ENCODE measurements around the gene RYR3. TPM values are rescaled to one million over a fixed set of nuclear protein-coding genes. Genes with fewer than 3 reads are reported as not detected.

The RYR3 gene
- total RNA-seq, 1 donor from 2014 or later: 0.32 TPM

DNA sequence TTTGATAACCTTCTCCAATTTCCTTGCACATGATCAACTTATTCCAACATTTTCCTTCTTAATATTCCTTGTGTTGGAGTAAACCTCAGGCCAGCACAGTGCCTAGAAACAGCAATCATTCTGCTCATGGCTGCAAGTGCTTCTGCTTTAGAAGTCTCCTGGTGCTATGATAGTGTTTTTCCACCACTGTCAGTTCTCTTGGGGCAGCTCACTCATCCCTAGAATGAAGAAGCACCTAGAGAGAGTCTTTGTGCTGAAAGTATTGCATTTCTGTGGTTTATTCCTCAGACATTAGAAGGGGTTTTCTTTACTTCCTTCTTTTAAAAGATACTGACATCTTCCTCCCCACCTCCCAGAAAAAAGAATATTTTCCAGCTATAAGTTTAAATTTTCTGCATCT is 183.5 kb downstream of the RYR3 start:
- no peak for ATAC-seq
- H3K4me3 ChIP-seq: no peak overlapping the region
- H3K9me3 ChIP-seq: no peaks in the 10 kb centered on the region
- TF ChIP-seq, protein P1, sequence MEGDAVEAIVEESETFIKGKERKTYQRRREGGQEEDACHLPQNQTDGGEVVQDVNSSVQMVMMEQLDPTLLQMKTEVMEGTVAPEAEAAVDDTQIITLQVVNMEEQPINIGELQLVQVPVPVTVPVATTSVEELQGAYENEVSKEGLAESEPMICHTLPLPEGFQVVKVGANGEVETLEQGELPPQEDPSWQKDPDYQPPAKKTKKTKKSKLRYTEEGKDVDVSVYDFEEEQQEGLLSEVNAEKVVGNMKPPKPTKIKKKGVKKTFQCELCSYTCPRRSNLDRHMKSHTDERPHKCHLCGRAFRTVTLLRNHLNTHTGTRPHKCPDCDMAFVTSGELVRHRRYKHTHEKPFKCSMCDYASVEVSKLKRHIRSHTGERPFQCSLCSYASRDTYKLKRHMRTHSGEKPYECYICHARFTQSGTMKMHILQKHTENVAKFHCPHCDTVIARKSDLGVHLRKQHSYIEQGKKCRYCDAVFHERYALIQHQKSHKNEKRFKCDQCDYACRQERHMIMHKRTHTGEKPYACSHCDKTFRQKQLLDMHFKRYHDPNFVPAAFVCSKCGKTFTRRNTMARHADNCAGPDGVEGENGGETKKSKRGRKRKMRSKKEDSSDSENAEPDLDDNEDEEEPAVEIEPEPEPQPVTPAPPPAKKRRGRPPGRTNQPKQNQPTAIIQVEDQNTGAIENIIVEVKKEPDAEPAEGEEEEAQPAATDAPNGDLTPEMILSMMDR (IDR thresholded peaks at IDR 0.05): no peak
- intact Hi-C loops (cut with DNase I): no loop called here
- no peaks in the 10 kb centered on the region for H3K36me3 ChIP-seq
- H3K27me3 ChIP-seq (ENCODE audit: low read depth): no peaks in the 10 kb centered on the region
- no peak overlapping the region for H3K27ac ChIP-seq
- no peak for DNase-seq
- H3K4me1 ChIP-seq: no peaks in the 10 kb centered on the region

DNA sequence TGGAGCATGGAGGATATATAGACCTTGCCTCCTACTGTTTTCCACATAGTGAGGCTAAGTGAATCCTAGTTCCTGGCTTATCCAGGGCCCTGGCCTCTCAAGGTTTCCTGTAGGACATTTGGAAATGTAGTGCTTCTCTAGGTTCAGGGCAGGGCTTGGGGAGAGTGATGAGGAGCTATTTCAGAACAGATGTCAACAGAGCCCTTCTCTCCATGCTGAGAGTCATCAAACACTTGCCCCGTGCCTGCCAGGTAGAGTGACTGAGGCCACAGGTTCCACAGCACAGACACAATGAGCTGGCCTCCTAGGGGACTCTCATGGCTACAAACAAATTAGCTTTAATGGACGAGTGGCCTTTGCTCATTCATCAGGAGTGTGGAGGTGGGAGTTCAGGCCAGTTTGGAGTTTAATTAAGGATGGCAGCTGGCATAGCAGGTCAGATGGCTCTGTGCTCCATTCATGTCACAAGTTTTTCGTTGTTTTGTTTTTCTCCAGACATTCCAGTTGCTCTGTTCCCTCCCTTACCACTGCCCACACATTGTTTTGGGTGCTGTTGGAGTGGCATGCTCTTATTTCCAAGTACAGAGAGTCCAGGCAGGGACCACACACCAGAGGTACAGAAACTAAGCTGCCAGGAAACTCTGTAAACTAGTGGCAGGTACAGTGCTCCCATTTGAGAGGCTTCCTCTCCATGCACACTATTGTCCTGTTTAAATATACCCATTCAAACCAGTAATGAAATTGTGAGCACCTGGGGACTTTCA is 189.8 kb downstream of the RYR3 start:
- Histone ChIP-seq H3K9me3 (no peaks in the 10 kb centered on the region), H3K36me3 (no peaks in the 10 kb centered on the region), H3K27ac (no peak overlapping the region), H3K4me3 (no peak overlapping the region), H3K27me3 (ENCODE audit: low read depth) (no peaks in the 10 kb centered on the region), H3K4me1 (no peaks in the 10 kb centered on the region)
- intact Hi-C loops (cut with DNase I): no loop called here
- no peak for DNase-seq
- TF ChIP-seq, protein P1 (IDR thresholded peaks at IDR 0.05): no peak
- ATAC-seq: no peak

DNA sequence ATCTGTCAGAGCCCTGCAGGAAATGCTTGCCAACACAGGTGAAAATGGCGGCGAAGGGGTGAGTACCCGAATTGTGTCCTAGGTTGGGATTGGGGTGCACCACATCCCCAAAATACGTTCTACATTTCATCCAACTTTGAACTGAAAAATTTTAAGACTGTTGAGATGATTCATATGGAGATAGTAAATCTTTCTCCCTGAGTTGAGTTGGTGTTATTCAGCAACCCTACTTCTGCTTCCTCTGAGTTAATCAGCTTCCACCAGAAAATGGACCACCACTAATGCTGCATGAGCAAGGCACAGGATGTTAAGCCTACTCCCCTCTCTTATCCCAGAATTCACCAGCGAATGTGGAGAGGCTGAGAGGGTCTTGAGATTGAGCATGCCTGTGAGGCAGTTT is 192.9 kb downstream of the RYR3 start:
- no peak overlapping the region for H3K27ac ChIP-seq
- no peak overlapping the region for H3K4me3 ChIP-seq
- intact Hi-C loops (cut with DNase I): no loop called here
- H3K4me1 ChIP-seq: no peaks in the 10 kb centered on the region
- TF ChIP-seq, protein P1 (IDR thresholded peaks at IDR 0.05): no peak
- peaks cover 6% of the 10 kb centered on the region for H3K27me3 ChIP-seq (ENCODE audit: low read depth)
- DNase-seq (no peak), ATAC-seq (no peak)
- no peaks in the 10 kb centered on the region for H3K9me3 ChIP-seq
- no peaks in the 10 kb centered on the region for H3K36me3 ChIP-seq

DNA sequence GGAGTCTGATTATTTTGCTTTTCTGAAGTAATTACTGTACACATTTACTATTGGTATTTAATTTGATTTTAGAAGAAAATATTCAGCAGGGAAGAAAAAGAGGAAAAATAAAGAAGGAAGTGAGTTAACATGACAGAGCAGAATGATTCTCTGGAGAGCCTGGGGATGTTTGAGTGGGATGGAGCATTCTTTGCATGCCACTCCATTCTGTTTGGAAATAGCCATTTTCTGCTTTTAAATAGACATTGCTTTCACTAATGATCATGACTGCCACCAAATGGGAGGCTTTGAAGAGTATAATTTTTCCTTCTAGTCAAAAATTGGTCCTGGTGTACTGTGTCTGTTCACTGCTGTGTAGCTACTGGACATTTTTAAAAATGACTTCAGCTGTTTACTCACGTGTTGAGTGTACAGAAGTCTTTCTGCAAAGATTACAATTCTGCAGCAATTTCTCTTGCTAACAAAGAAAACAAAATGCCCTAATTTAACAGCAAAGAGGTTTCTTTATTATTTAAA is 196.1 kb downstream of the RYR3 start:
- Histone ChIP-seq H3K27ac (no peak overlapping the region), H3K9me3 (no peaks in the 10 kb centered on the region), H3K4me1 (no peaks in the 10 kb centered on the region), H3K27me3 (ENCODE audit: low read depth) (peaks cover 6% of the 10 kb centered on the region), H3K4me3 (no peak overlapping the region), H3K36me3 (no peaks in the 10 kb centered on the region)
- TF ChIP-seq, protein P1 (IDR thresholded peaks at IDR 0.05): no peak
- intact Hi-C loops (cut with DNase I): no loop called here
- ATAC-seq (no peak), DNase-seq (no peak)

DNA sequence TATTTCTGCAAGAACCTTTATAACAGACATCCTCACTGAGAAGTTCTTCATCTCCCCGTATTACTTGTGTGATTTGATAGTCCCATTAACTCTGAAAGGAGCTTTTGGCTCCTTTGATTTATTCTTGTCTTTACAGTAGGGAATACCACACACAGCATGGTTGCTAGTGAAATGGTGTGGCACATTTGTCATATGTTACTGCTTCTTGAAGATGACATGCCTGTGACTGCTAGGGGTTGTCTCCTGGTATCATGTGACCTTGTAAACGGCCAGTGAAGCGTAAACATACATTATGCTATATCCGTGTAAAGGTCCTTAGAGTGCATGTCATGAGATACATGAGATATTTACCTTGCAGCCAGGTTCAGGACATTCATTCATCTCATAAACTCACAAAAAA is 197.9 kb downstream of the RYR3 start:
- no peak overlapping the region for H3K27ac ChIP-seq
- H3K27me3 ChIP-seq (ENCODE audit: low read depth): peaks cover 6% of the 10 kb centered on the region
- intact Hi-C loops (cut with DNase I): no loop called here
- ATAC-seq (no peak), DNase-seq (no peak)
- no peaks in the 10 kb centered on the region for H3K9me3 ChIP-seq
- no peaks in the 10 kb centered on the region for H3K4me1 ChIP-seq
- no peak overlapping the region for H3K4me3 ChIP-seq
- H3K36me3 ChIP-seq: no peaks in the 10 kb centered on the region
- TF ChIP-seq, protein P1 (IDR thresholded peaks at IDR 0.05): no peak
